Esophagus muscularis mucosa (tissue), 4 donors: ENCODE data around the gene ALS2CL. TPM values are rescaled to one million over a fixed set of nuclear protein-coding genes. Genes with fewer than 3 reads are reported as not detected.

Experiments
- DNase-seq: peaks from one replicate; pipeline ENCODE4 v3.0.0-alpha.2; 2017; ENCODE audit errors: extremely low spot score
- H3K27ac ChIP-seq, 4 donors: fragments of 200-600 bp; sonication (generic); replicated peaks in 1 of 4; 1 replicate in 3 of 4; 2 replicates in 1 of 4; pipeline ENCODE4 v1.5.1; 2016 to 2019; ENCODE audit warnings: mild to moderate bottlenecking in 1 of 4
- H3K27me3 ChIP-seq, 4 donors: fragments of 200-600 bp; sonication (generic); one replicate each; pipeline versions ENCODE4 v1.5.1 to v1.6.0; 2016 to 2019
- H3K36me3 ChIP-seq, 4 donors: fragments of 200-600 bp; sonication (generic); one replicate each; pipeline ENCODE4 v1.5.1; 2016 to 2019
- H3K4me1 ChIP-seq, 4 donors: fragments of 200-600 bp; sonication (generic); one replicate each; pipeline ENCODE4 v1.5.1; 2016 to 2019
- H3K4me3 ChIP-seq, 4 donors: fragments of 200-600 bp; sonication (generic); 1 replicate in 2 of 4; 2 replicates in 2 of 4; pipeline ENCODE4 v1.5.1; 2016 to 2019; ENCODE audit warnings: mild to moderate bottlenecking in 4 of 4, moderate library complexity in 1 of 4
- H3K9me3 ChIP-seq, 4 donors: fragments of 200-600 bp; sonication (generic); 1 replicate in 3 of 4; 2 replicates in 1 of 4; pipeline ENCODE4 v1.5.1; 2016 to 2019
- EP300 ChIP-seq: sonication (generic); formaldehyde crosslinking; IDR thresholded peaks from one replicate; pipeline ENCODE4 v1.6.1; 2017; ENCODE audit warnings: antibody characterized with exemption
- POLR2A ChIP-seq: fragments of 450-650 bp; IDR thresholded peaks from one replicate; pipeline ENCODE4 v1.6.1; 2017; ENCODE audit warnings: antibody characterized with exemption, moderate library complexity, mild to moderate bottlenecking, low read depth
- POLR2AphosphoS5 ChIP-seq, 2 donors: sonication (generic); formaldehyde crosslinking; IDR thresholded peaks; one replicate each; pipeline ENCODE4 v1.6.1; 2017; ENCODE audit warnings: antibody characterized with exemption in 2 of 2
- WGBS: methylation state at CpG from one replicate; pipeline ENCODE4 v1.1.5; 2018; 5-methylcytosine and 5-hydroxymethylcytosine counted together
- intact Hi-C: fragments of 100-400 bp; cut with DNase I; formaldehyde crosslinking; loops from one replicate; pipeline ENCODE4 v1.15.1; 2023
- total RNA-seq, 4 donors: library from RNA; depleted of rRNA; stranded (reverse); fragments of >200 nt; gene quantifications; one replicate each; pipeline versions ENCODE4 v1.1.0 to v1.2.1, GENCODE V29; 2016
- TF ChIP-seq, protein P1 (sequence below), 3 experiments: fragments of 200-600 bp in 2 of 3; fragments of 450-650 bp in 1 of 3; sonication (generic) in 2 of 3; IDR thresholded peaks; one replicate each; pipeline ENCODE4 v1.5.1; 2017 to 2019; ENCODE audit warnings: antibody characterized with exemption in 3 of 3, mild to moderate bottlenecking in 2 of 3, moderate library complexity in 1 of 3

Gene ALS2CL
- total RNA-seq, 4 donors from 2014 or later: 3.3 to 11.8 (median 10.8) TPM

DNA sequence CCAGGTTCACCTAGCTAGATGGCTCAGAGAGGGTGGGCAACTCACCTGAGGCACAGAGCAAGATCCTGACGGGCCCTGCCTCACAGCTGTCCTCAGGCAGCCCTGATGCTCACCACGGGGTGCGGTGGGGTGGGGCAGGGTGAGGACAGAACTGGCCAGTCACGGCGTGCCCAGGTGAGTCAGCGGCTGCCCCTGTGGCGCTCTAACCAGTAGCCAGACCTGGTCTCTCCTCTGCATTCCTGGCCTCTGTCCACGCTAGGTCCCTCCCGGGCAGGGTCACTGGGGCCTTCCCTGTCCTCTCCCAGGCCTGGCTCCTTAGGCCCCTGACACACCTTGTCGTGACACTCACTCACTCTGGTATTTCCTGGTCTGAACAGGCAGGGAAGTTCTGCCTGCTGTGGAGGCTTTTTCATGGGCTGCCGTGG lies 901 bp downstream of the ALS2CL start:
- Histone ChIP-seq H3K9me3 (no peaks in the 10 kb centered on the region), H3K27ac (peak overlapping the region; percentile 59 to 82 (median 78)), H3K4me3 (peak overlapping the region; percentile 66 to 89 (median 82)), H3K36me3 (peaks cover 0 to 21% (median 4%) of the 10 kb centered on the region in 4 donors), H3K27me3 (no peaks in the 10 kb centered on the region), H3K4me1 (peaks cover 69 to 78% (median 73%) of the 10 kb centered on the region in 4 donors)
- WGBS: 68% methylated on average over 4 of the region's 11 CpGs
- no peak for DNase-seq
- no peak for TF ChIP-seq POLR2AphosphoS5 (IDR thresholded peaks at IDR 0.05)
- TF ChIP-seq POLR2A: no peak
- intact Hi-C loops: no loop called here

- Histone ChIP-seq H3K4me1 (peaks cover 51 to 61% (median 55%) of the 10 kb centered on the region in 4 donors), H3K27ac (no peak overlapping the region), H3K36me3 (peaks cover 0 to 39% (median 14%) of the 10 kb centered on the region in 4 donors), H3K27me3 (no peaks in the 10 kb centered on the region), H3K9me3 (no peaks in the 10 kb centered on the region), H3K4me3 (no peak overlapping the region)
- no peak for DNase-seq
- TF ChIP-seq POLR2AphosphoS5 (IDR thresholded peaks at IDR 0.05) (peak in 1 of 2 donors; percentile 23), POLR2A (no peak), EP300 (no peak)
- 69% methylated on average over 4 of the region's 5 CpGs for WGBS
- intact Hi-C loops: no loop called here
Measured at GRCh38 chr3:46690798-46691197, 2.7 kb downstream of the ALS2CL start.

GRCh38 chr3:46685446-46685845 lies 8.0 kb downstream of the ALS2CL start:
- peaks cover 0 to 92% (median 47%) of the 10 kb centered on the region in 4 donors for H3K36me3 ChIP-seq
- peaks cover 7 to 12% (median 9%) of the 10 kb centered on the region in 4 donors for H3K4me1 ChIP-seq
- TF ChIP-seq EP300: no peak
- TF ChIP-seq, protein P1, sequence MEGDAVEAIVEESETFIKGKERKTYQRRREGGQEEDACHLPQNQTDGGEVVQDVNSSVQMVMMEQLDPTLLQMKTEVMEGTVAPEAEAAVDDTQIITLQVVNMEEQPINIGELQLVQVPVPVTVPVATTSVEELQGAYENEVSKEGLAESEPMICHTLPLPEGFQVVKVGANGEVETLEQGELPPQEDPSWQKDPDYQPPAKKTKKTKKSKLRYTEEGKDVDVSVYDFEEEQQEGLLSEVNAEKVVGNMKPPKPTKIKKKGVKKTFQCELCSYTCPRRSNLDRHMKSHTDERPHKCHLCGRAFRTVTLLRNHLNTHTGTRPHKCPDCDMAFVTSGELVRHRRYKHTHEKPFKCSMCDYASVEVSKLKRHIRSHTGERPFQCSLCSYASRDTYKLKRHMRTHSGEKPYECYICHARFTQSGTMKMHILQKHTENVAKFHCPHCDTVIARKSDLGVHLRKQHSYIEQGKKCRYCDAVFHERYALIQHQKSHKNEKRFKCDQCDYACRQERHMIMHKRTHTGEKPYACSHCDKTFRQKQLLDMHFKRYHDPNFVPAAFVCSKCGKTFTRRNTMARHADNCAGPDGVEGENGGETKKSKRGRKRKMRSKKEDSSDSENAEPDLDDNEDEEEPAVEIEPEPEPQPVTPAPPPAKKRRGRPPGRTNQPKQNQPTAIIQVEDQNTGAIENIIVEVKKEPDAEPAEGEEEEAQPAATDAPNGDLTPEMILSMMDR (IDR thresholded peaks at IDR 0.05): no peak
- TF ChIP-seq POLR2A: no peak
- TF ChIP-seq POLR2AphosphoS5 (IDR thresholded peaks at IDR 0.05): no peak
- no peak for DNase-seq
- WGBS: 95% methylated on average over 8 of the region's 9 CpGs
- H3K27ac ChIP-seq: no peak overlapping the region
- H3K27me3 ChIP-seq: no peaks in the 10 kb centered on the region
- intact Hi-C loops: no loop called here
- no peak overlapping the region for H3K4me3 ChIP-seq
- H3K9me3 ChIP-seq: no peaks in the 10 kb centered on the region

GRCh38 chr3:46684891-46685290 lies 8.6 kb downstream of the ALS2CL start:
- Histone ChIP-seq H3K27me3 (no peaks in the 10 kb centered on the region), H3K36me3 (peaks cover 0 to 97% (median 52%) of the 10 kb centered on the region in 4 donors), H3K4me3 (no peak overlapping the region), H3K9me3 (no peaks in the 10 kb centered on the region), H3K4me1 (peaks cover 1 to 6% (median 4%) of the 10 kb centered on the region in 4 donors), H3K27ac (no peak overlapping the region)
- no peak for DNase-seq
- TF ChIP-seq, protein P1 (IDR thresholded peaks at IDR 0.05): no peak
- TF ChIP-seq EP300 (no peak), POLR2A (no peak), POLR2AphosphoS5 (IDR thresholded peaks at IDR 0.05) (no peak)
- whole genome bisulfite sequencing: 83% methylated on average over 2 of the region's 2 CpGs
- intact Hi-C loops: no loop called here

GRCh38 chr3:46682974-46683373 lies 10.5 kb downstream of the ALS2CL start:
- no peak overlapping the region for H3K4me3 ChIP-seq
- WGBS: 100% methylated on average over 4 of the region's 11 CpGs
- intact Hi-C loops: no loop called here
- H3K36me3 ChIP-seq: peaks cover 0 to 99% (median 54%) of the 10 kb centered on the region in 4 donors
- DNase-seq: no peak
- TF ChIP-seq, protein P1 (IDR thresholded peaks at IDR 0.05): no peak
- TF ChIP-seq POLR2A (no peak), EP300 (no peak), POLR2AphosphoS5 (IDR thresholded peaks at IDR 0.05) (no peak)
- H3K27ac ChIP-seq: no peak overlapping the region
- no peaks in the 10 kb centered on the region for H3K27me3 ChIP-seq
- H3K4me1 ChIP-seq: peaks cover 0 to 4% (median 0%) of the 10 kb centered on the region in 4 donors
- no peaks in the 10 kb centered on the region for H3K9me3 ChIP-seq
